K562 (cell line): ENCODE results near the gene ADGRA1. TPM values are rescaled to one million over a fixed set of nuclear protein-coding genes. Genes with fewer than 3 reads are reported as not detected.

Source experiments
- ATAC-seq: fragments of 200-7000 bp; cut with Tn5 transposase; 3 replicates; pipeline ENCODE4 v1.9.1; 2020; ENCODE audit warnings: moderate library complexity
- BruUV-seq: library from RNA; stranded (reverse); fragments of 400-500 nt; replicated peaks from 2 replicates; lab custom pipeline; 2021; lab: Mats Ljungman, UMichigan
- CTCF ChIA-PET: fragments of 300-600 bp; formaldehyde crosslinking; extraction: SDS; loops from one replicate; lab custom pipeline; 2021; ENCODE audit warnings: low intra/inter-chr PET ratio; lab: Yijun Ruan, JAX
- POLR2A ChIA-PET: fragments of 300-600, 350-650 bp; sonication (Branson Sonifier 250); formaldehyde crosslinking; extraction: SDS; loops from one replicate; lab custom pipeline; 2021; ENCODE audit warnings: antibody characterized with exemption, inconsistent platforms; lab: Yijun Ruan, JAX
- DNase-seq, 4 experiments: peaks; one replicate each; pipeline versions ENCODE4 v3.0.0 to v3.0.0-alpha.2; 2011 to 2018; ENCODE audit warnings: low spot score in 3 of 4, mixed read lengths in 3 of 4; ENCODE audit errors: extremely low read depth in 1 of 4
- FAIRE-seq: peaks from 2 replicates; lab custom pipeline; 2011; peaks lifted over from hg19 to GRCh38; lab: Jason Lieb, UNC
- H2AFZ ChIP-seq: 2 replicates; pipeline ENCODE4 v1.6.0; 2011; ENCODE audit warnings: low read depth, low read length, control low read depth, inconsistent platforms
- H3K27ac ChIP-seq: fragments of 200-600 bp; 3 replicates; pipeline ENCODE4 v1.8.0; 2011; ENCODE audit warnings: low read depth, mild to moderate bottlenecking, control low read depth, inconsistent platforms, low read length, moderate library complexity, mixed read lengths; ENCODE audit errors: extremely low read depth
- H3K27me3 ChIP-seq, 2 experiments: fragments of 300-600 bp in 1 of 2; 2 replicates in 1 of 2; 3 replicates in 1 of 2; pipeline versions ENCODE4 v1.6.0 to v1.8.0; 2011; ENCODE audit warnings: inconsistent platforms in 2 of 2, low read length in 2 of 2, mild to moderate bottlenecking in 1 of 2, mixed read lengths in 1 of 2, moderate library complexity in 1 of 2; ENCODE audit not compliant: control insufficient read depth in 2 of 2, insufficient read depth in 2 of 2
- H3K36me3 ChIP-seq: fragments of 300-600 bp; 3 replicates; pipeline ENCODE4 v1.8.0; 2011; ENCODE audit warnings: mild to moderate bottlenecking, low read length, inconsistent platforms; ENCODE audit not compliant: control insufficient read depth, insufficient read depth
- H3K4me1 ChIP-seq, 2 experiments: fragments of 200-600 bp in 1 of 2; replicated peaks in 1 of 2; 2 replicates in 1 of 2; 3 replicates in 1 of 2; pipeline versions ENCODE4 v1.5.1 to v1.8.0; 2011; ENCODE audit warnings: inconsistent platforms in 2 of 2, low read length in 2 of 2, mild to moderate bottlenecking in 1 of 2, mixed read lengths in 1 of 2, moderate library complexity in 1 of 2; ENCODE audit not compliant: control insufficient read depth in 2 of 2, insufficient read depth in 2 of 2
- H3K4me2 ChIP-seq: 2 replicates; pipeline ENCODE4 v1.6.1; 2011; ENCODE audit warnings: low read length, control low read depth, inconsistent platforms, mixed read lengths; ENCODE audit not compliant: insufficient read depth
- H3K4me3 ChIP-seq: fragments of 200-600 bp; sonication (generic), shearing (Covaris generic); 2 replicates; pipeline ENCODE4 v1.5.1; 2016; ENCODE audit warnings: control low read depth, inconsistent platforms
- H3K79me2 ChIP-seq: fragments of 200-600 bp; 3 replicates; pipeline ENCODE4 v1.8.0; 2011; ENCODE audit warnings: low read length, inconsistent platforms; ENCODE audit not compliant: control insufficient read depth, insufficient read depth
- H3K9ac ChIP-seq, 2 experiments: 2 replicates each; pipeline versions ENCODE4 v1.6.0 to v1.6.1; 2011; ENCODE audit warnings: low read depth in 2 of 2, low read length in 2 of 2, control low read depth in 1 of 2, inconsistent platforms in 1 of 2, mild to moderate bottlenecking in 1 of 2, mixed read lengths in 1 of 2; ENCODE audit not compliant: insufficient read depth in 1 of 2
- H3K9me1 ChIP-seq: one replicate; pipeline ENCODE4 v1.6.0; 2011; ENCODE audit warnings: inconsistent platforms, mild to moderate bottlenecking, low read length, moderate library complexity; ENCODE audit not compliant: control insufficient read depth, insufficient read depth
- H3K9me3 ChIP-seq: replicated peaks from 2 replicates; pipeline ENCODE4 v1.5.1; 2011; ENCODE audit warnings: low read depth, low read length, inconsistent platforms; ENCODE audit not compliant: control insufficient read depth, insufficient read depth
- H4K20me1 ChIP-seq: replicated peaks from 2 replicates; pipeline ENCODE4 v1.6.1; 2011; ENCODE audit warnings: low read length, inconsistent platforms, mixed read lengths; ENCODE audit not compliant: control insufficient read depth, insufficient read depth
- TAF1 ChIP-seq: IDR thresholded peaks from 2 replicates; pipeline ENCODE4 v1.6.1; 2011; ENCODE audit warnings: mild to moderate bottlenecking, low read length, moderate library complexity; ENCODE audit not compliant: insufficient read depth, control insufficient read depth, severe bottlenecking; ENCODE audit errors: extremely low read depth
- VEZF1 ChIP-seq: fragments of 200-800 bp; sonication (Bioruptor generic); IDR thresholded peaks from 2 replicates; pipeline ENCODE4 v1.6.1; 2017; ENCODE audit warnings: missing genetic modification characterization, missing compliant biosample characterization
- ZNF77 ChIP-seq: fragments of 250-450 bp; sonication (Bioruptor Pico); IDR thresholded peaks from 2 replicates; pipeline ENCODE4 v1.5.0; 2020
- WGBS: fragments of 100-300 bp; shearing (Covaris generic); methylation state at CpG from one replicate; pipeline ENCODE4 v1.1.6; 2016; ENCODE audit warnings: low coverage, mixed read lengths; ENCODE audit not compliant: insufficient coverage; ENCODE audit errors: missing lambda C conversion rate; 5-methylcytosine and 5-hydroxymethylcytosine counted together
- in situ Hi-C: fragments of 300-500 bp; cut with MboI; formaldehyde crosslinking; loops from 4 replicates; pipeline ENCODE4 v1.15.0; 2018; ENCODE audit warnings: inconsistent platforms, mixed read lengths
- intact Hi-C: fragments of 100-400 bp; cut with micrococcal nuclease; formaldehyde crosslinking; loops from 2 replicates; pipeline ENCODE4 v1.14.2; 2022
- polyA plus RNA-seq, 8 experiments: library from polyadenylated mRNA; depleted of rRNA in 4 of 8; stranded (reverse) in 5 of 8; unstranded in 3 of 8; fragments of >200 nt; fragmentation: Nextera tagmentation in 2 of 8; fragmentation: Illumina TruSeq in 1 of 8; extraction: Ambion mirVana in 2 of 8; extraction: Trizol in 1 of 8; gene quantifications; 2 replicates each; pipeline versions ENCODE4 v1.2.1 to v1.2.3, GENCODE V29; 2011 to 2014; ENCODE audit warnings: inconsistent platforms in 1 of 8, missing spikeins in 1 of 8
- total RNA-seq, 7 experiments: library from RNA; depleted of rRNA in 6 of 7; stranded (reverse); fragments of >200 nt in 6 of 7; fragmentation: Illumina TruSeq in 2 of 7; extraction: Trizol in 2 of 7; gene quantifications; 2 replicates each; pipeline versions ENCODE4 v1.2.1 to v1.2.3, GENCODE V29; 2011 to 2021; ENCODE audit warnings: low replicate concordance in 1 of 7
- TF ChIP-seq, protein P1 (sequence below): sonication (generic); formaldehyde crosslinking; IDR thresholded peaks from 2 replicates; pipeline ENCODE4 v1.8.1; 2023; ENCODE audit warnings: mild to moderate bottlenecking, missing genetic modification reagents
- TF ChIP-seq, protein P2 (sequence below): fragments of 450-650 bp; formaldehyde crosslinking; IDR thresholded peaks from 2 replicates; pipeline ENCODE4 v1.4.0; 2020; ENCODE audit warnings: mild to moderate bottlenecking, moderate library complexity

ADGRA1 gene
- total and polyA plus RNA-seq, 9 of the 15 experiments (the other 6 are each of a cell fraction or from before 2014, with no cell fraction given): not detected

- no peak for TF ChIP-seq TAF1
- TF ChIP-seq ZNF77 (CRISPR knock-in tag): no peak
- TF ChIP-seq, protein P1, sequence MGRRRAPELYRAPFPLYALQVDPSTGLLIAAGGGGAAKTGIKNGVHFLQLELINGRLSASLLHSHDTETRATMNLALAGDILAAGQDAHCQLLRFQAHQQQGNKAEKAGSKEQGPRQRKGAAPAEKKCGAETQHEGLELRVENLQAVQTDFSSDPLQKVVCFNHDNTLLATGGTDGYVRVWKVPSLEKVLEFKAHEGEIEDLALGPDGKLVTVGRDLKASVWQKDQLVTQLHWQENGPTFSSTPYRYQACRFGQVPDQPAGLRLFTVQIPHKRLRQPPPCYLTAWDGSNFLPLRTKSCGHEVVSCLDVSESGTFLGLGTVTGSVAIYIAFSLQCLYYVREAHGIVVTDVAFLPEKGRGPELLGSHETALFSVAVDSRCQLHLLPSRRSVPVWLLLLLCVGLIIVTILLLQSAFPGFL (CRISPR knock-in tag): no peak
These were observed 80.9 kb downstream of the ADGRA1 start (continued) for GRCh38 chr10:133168617-133169031.

- H4K20me1 ChIP-seq: no peaks in the 10 kb centered on the region
- in situ Hi-C loops: no loop called here
- BruUV-seq: no TSS peak
These were observed 81.6 kb downstream of the ADGRA1 start for GRCh38 chr10:133169173-133169947.

More at GRCh38 chr10:133169173-133169947, 81.6 kb downstream of the ADGRA1 start:
- FAIRE-seq: no peak
- CTCF ChIA-PET: no interaction called here
- Histone ChIP-seq H3K4me3 (no peak overlapping the region), H3K27me3 (peaks cover 3 to 55% of the 10 kb centered on the region in 2 experiments; a peak in 2 of 5 replicates), H3K4me2 (no peak overlapping the region), H3K9ac (no peak overlapping the region), H2AFZ (no peak overlapping the region), H3K4me1 (peaks cover 0 to 23% of the 10 kb centered on the region in 2 experiments; a peak in 2 of 5 replicates), H3K27ac (no peak overlapping the region), H3K9me3 (no peaks in the 10 kb centered on the region), H3K79me2 (no peaks in the 10 kb centered on the region), H3K9me1 (no peaks in the 10 kb centered on the region), H3K36me3 (no peaks in the 10 kb centered on the region)
- intact Hi-C loops: no loop called here
- WGBS: 12% methylated on average over 15 of the region's 30 CpGs
- TF ChIP-seq, protein P2, sequence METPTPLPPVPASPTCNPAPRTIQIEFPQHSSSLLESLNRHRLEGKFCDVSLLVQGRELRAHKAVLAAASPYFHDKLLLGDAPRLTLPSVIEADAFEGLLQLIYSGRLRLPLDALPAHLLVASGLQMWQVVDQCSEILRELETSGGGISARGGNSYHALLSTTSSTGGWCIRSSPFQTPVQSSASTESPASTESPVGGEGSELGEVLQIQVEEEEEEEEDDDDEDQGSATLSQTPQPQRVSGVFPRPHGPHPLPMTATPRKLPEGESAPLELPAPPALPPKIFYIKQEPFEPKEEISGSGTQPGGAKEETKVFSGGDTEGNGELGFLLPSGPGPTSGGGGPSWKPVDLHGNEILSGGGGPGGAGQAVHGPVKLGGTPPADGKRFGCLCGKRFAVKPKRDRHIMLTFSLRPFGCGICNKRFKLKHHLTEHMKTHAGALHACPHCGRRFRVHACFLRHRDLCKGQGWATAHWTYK (CRISPR knock-in tag): peak; percentile 95
- TF ChIP-seq VEZF1 (CRISPR knock-in tag): no peak
- POLR2A ChIA-PET: interaction anchor here (0.9 kb wide), 1 partner anchor 63 kb away, joined by 3 read pairs; no protein-coding TSS in a partner anchor
- ATAC-seq: no peak
- DNase-seq: no peak
